Neutrophil (primary cell): ENCODE results near the gene ST3GAL3.

Source experiments
- H3K27ac ChIP-seq: fragments of 200-600 bp; sonication (generic); 2 replicates; pipeline ENCODE4 v1.5.1; 2016; ENCODE audit warnings: mild to moderate bottlenecking, moderate library complexity
- H3K27me3 ChIP-seq: fragments of 200-600 bp; sonication (generic); 2 replicates; pipeline ENCODE4 v1.6.0; 2016; ENCODE audit warnings: mild to moderate bottlenecking
- H3K36me3 ChIP-seq: fragments of 200-600 bp; sonication (generic); 2 replicates; pipeline ENCODE4 v1.5.1; 2017
- H3K4me1 ChIP-seq, 2 experiments: fragments of 200-600 bp in 1 of 2; sonication (generic) in 1 of 2; 1 replicate in 1 of 2; 2 replicates in 1 of 2; pipeline versions ENCODE4 v1.5.1 to v1.6.1; 2013 to 2016; ENCODE audit warnings: low read depth in 1 of 2, low read length in 1 of 2, mild to moderate bottlenecking in 1 of 2, moderate library complexity in 1 of 2; ENCODE audit not compliant: control insufficient read depth in 1 of 2, insufficient read depth in 1 of 2
- H3K4me3 ChIP-seq, 2 experiments: fragments of 200-600 bp in 1 of 2; sonication (generic) in 1 of 2; 1 replicate in 1 of 2; 2 replicates in 1 of 2; pipeline ENCODE4 v1.5.1; 2013 to 2016; ENCODE audit warnings: low read depth in 1 of 2, low read length in 1 of 2, mild to moderate bottlenecking in 1 of 2, moderate library complexity in 1 of 2
- H3K9me3 ChIP-seq: fragments of 200-600 bp; sonication (generic); 2 replicates; pipeline ENCODE4 v1.5.1; 2016
- TF ChIP-seq, protein P1 (sequence below): fragments of 200-600 bp; sonication (generic); IDR thresholded peaks from 2 replicates; pipeline ENCODE4 v1.5.1; 2016; ENCODE audit warnings: antibody characterized with exemption

Gene ST3GAL3

DNA sequence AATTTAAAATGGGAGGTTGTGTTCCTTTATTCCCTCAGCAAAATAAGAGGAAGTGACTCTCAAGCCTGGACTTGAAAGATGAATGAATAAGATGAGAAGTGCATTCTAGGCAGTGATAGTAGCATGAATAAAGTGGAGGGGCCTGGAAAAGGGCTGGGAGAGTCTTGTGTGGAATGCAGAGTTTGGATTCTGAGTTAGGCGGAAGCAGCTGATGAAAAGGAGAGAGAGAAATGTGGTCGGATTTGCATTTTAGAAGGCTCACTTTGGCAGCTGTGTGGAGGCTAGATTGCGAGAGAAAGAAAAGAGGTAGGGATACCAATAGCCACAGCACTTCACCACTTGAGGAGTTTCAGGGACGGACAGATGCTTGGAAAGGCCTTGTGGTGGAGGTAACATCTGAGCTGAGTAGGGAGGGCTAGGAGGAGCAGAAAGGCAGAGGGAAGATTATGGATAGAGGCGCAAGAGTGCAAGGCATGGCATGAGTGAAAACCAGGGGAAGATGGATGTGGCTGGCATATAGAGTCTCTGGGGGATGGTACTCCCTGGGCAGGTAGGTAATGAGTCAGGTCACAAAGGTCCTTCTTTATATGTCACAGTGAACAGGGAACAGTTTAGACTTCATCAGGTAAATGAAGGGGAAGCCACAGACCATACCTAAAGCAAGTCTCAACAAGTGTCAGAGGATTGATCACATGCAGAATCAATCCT lies 59.6 kb downstream of the ST3GAL3 start:
- TF ChIP-seq, protein P1, sequence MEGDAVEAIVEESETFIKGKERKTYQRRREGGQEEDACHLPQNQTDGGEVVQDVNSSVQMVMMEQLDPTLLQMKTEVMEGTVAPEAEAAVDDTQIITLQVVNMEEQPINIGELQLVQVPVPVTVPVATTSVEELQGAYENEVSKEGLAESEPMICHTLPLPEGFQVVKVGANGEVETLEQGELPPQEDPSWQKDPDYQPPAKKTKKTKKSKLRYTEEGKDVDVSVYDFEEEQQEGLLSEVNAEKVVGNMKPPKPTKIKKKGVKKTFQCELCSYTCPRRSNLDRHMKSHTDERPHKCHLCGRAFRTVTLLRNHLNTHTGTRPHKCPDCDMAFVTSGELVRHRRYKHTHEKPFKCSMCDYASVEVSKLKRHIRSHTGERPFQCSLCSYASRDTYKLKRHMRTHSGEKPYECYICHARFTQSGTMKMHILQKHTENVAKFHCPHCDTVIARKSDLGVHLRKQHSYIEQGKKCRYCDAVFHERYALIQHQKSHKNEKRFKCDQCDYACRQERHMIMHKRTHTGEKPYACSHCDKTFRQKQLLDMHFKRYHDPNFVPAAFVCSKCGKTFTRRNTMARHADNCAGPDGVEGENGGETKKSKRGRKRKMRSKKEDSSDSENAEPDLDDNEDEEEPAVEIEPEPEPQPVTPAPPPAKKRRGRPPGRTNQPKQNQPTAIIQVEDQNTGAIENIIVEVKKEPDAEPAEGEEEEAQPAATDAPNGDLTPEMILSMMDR, result no peak
- H3K4me3 ChIP-seq, result no peak overlapping the region
- H3K4me1 ChIP-seq, result no peaks in the 10 kb centered on the region
- H3K9me3 ChIP-seq, result no peaks in the 10 kb centered on the region
- no peak overlapping the region for H3K27ac ChIP-seq
- H3K36me3 ChIP-seq, result no peaks in the 10 kb centered on the region
- no peaks in the 10 kb centered on the region for H3K27me3 ChIP-seq

DNA sequence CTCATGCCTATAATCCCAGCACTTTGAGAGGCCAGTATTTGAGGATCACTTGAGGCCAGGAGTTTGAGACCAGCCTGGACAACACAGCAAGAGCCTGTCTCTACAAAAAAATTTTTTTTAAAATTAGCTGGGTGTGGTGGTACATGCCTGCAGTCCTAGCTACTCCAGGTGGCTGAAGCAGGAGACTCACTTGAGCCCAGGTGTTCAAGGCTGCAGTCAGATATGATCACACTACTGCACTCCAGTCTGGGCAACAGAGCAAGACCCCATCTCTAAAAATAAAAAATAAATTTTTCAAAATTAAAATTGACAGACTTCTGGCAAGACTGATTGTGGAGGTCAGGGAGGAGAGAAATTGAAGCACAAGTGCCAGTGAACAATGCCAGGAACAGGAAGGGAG lies 60.8 kb downstream of the ST3GAL3 start:
- H3K9me3 ChIP-seq, result no peaks in the 10 kb centered on the region
- TF ChIP-seq, protein P1, result no peak
- H3K4me3 ChIP-seq, result no peak overlapping the region
- H3K36me3 ChIP-seq, result no peaks in the 10 kb centered on the region
- no peaks in the 10 kb centered on the region for H3K27me3 ChIP-seq
- H3K27ac ChIP-seq, result no peak overlapping the region
- no peaks in the 10 kb centered on the region for H3K4me1 ChIP-seq

DNA sequence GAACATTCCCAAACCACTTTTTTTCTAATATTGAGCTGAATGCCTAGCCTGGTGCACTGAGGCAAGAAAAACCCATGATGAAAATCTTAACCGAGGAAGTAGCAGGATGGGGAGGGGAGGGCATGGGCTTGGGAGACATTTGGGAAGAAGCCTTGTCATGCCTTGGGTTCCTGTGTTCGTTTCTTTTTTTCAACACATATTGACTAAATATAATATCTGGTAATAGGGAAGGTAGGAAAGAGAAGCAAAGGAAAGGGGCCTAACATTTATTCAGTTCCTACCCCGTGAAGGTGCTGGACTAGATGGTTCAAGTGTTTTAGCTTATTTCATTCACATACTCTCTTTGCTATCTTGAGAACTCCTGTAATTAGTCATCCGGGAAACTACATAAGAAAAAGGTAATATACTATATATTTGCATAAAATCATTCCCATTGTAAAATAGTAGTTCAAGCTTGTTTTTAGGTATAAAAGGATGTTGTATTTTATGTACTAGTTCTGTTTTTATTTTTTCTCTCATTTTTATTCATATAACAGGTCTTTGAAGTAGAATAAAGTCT lies 62.1 kb downstream of the ST3GAL3 start:
- Histone ChIP-seq H3K4me1 (no peaks in the 10 kb centered on the region), H3K4me3 (no peak overlapping the region), H3K36me3 (no peaks in the 10 kb centered on the region), H3K27ac (no peak overlapping the region), H3K9me3 (no peaks in the 10 kb centered on the region), H3K27me3 (no peaks in the 10 kb centered on the region)
- TF ChIP-seq, protein P1, result no peak

DNA sequence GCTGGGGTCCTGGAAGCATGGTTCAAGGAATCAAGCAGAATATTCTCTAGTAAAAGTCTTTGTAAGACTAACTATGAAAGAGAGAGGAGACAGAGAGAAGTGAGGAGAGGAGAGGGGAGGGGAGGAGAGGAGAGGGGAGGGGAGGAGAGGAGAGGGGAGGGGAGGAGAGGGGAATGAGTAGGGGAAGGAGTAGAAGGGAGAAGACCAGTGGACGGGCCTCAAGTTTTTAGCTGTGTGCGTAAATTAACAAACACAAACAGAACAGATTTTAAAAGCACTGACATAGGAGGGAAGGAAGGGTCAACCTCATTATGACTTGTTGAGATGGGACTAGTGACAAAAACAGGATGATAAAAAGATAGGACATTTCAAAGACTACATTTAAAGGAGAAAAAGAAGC lies 62.8 kb downstream of the ST3GAL3 start:
- TF ChIP-seq, protein P1, result no peak
- Histone ChIP-seq H3K4me3 (no peak overlapping the region), H3K27ac (no peak overlapping the region), H3K36me3 (no peaks in the 10 kb centered on the region), H3K4me1 (no peaks in the 10 kb centered on the region), H3K27me3 (no peaks in the 10 kb centered on the region), H3K9me3 (no peaks in the 10 kb centered on the region)

DNA sequence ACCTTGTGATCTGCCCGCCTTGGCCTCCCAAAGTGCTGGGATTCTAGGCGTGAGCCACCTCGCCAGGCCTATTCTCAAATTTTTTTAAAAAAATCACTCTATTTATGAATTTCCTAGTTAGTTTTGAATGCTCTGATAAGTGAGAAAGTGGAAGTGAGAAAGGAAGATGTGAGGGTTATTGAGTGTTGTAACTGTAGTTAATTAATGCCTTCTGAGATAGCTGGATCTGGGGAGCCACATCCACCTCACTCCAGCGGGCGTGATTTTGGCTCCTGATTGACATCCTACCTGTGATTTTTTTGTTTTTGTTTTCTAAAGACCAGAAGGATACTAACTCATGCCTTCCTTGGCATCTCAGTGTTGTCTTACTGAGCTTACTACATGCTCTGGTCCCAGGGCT lies 65.6 kb downstream of the ST3GAL3 start:
- H3K4me3 ChIP-seq, result no peak overlapping the region
- H3K27ac ChIP-seq, result no peak overlapping the region
- H3K36me3 ChIP-seq, result no peaks in the 10 kb centered on the region
- TF ChIP-seq, protein P1, result no peak
- no peaks in the 10 kb centered on the region for H3K4me1 ChIP-seq
- H3K27me3 ChIP-seq, result no peaks in the 10 kb centered on the region
- H3K9me3 ChIP-seq, result no peaks in the 10 kb centered on the region
